Measurements from ENCODE around the gene BRMS1L. TPM values are rescaled to one million over a fixed set of nuclear protein-coding genes. Genes with fewer than 3 reads are reported as not detected.

BRMS1L gene
- total and polyA plus RNA-seq, 10 donors = 1.9 to 8.0 (median 5.8) TPM

- Histone ChIP-seq H3K36me3 (peaks cover 0 to 13% (median 0%) of the 10 kb centered on the region in 6 donors), H3K4me1 (peaks cover 6 to 52% (median 28%) of the 10 kb centered on the region in 6 donors), H3K4me3 (no peak overlapping the region), H3K9me3 (no peaks in the 10 kb centered on the region), H3K27me3 (replicated peaks in 1 of 7) (no peaks in the 10 kb centered on the region), H3K27ac (no peak overlapping the region)
- no peak for DNase-seq
- intact Hi-C loops (cut with DNase I; ENCODE audit: low total_unique reads) = no loop called here
- 92 to 98% (median 95%) methylated on average over 2 of the region's 2 CpGs for WGBS, 5 donors
- TF ChIP-seq POLR2AphosphoS5 (IDR thresholded peaks at IDR 0.05) (no peak), POLR2A (IDR thresholded peaks at IDR 0.05) (no peak), CTCF (IDR thresholded peaks at IDR 0.05 in 8 of 11, conservative IDR thresholded peaks at IDR 0.05 in 3 of 11) (no peak)
These were observed 19.9 kb upstream of the BRMS1L start for GRCh38 chr14:35806006-35806907.

- no peak for DNase-seq
- Histone ChIP-seq H3K4me3 (peak overlapping the region in 4 of 8 donors; percentile 57 to 84 (median 71)), H3K27ac (no peak overlapping the region), H3K9me3 (no peaks in the 10 kb centered on the region), H3K27me3 (replicated peaks in 1 of 7) (no peaks in the 10 kb centered on the region), H3K36me3 (peaks cover 0 to 13% (median 0%) of the 10 kb centered on the region in 6 donors), H3K4me1 (peaks cover 6 to 44% (median 28%) of the 10 kb centered on the region in 6 donors)
- WGBS, 5 donors = 82 to 87% (median 85%) methylated on average over 8 of the region's 8 CpGs
- no peak for TF ChIP-seq POLR2AphosphoS5 (IDR thresholded peaks at IDR 0.05)
- TF ChIP-seq POLR2A (IDR thresholded peaks at IDR 0.05) = no peak
- TF ChIP-seq CTCF (IDR thresholded peaks at IDR 0.05 in 8 of 11, conservative IDR thresholded peaks at IDR 0.05 in 3 of 11) = no peak
- intact Hi-C loops (cut with DNase I; ENCODE audit: low total_unique reads) = no loop called here
These were observed 18.8 kb upstream of the BRMS1L start for GRCh38 chr14:35807131-35807961.

GRCh38 chr14:35808076-35808637 lies 18.0 kb upstream of the BRMS1L start:
- H3K27ac ChIP-seq = peak overlapping the region; percentile 84 to 94 (median 91)
- H3K4me3 ChIP-seq = peak overlapping the region; percentile 57 to 84 (median 64)
- 3 to 6% (median 4%) methylated on average over 11 of the region's 11 CpGs for WGBS, 5 donors
- H3K9me3 ChIP-seq = no peaks in the 10 kb centered on the region
- DNase-seq = no peak
- H3K36me3 ChIP-seq = peaks cover 0 to 13% (median 0%) of the 10 kb centered on the region in 6 donors
- no peaks in the 10 kb centered on the region for H3K27me3 ChIP-seq (replicated peaks in 1 of 7)
- no peak for TF ChIP-seq CTCF (IDR thresholded peaks at IDR 0.05 in 8 of 11, conservative IDR thresholded peaks at IDR 0.05 in 3 of 11)
- no peak for TF ChIP-seq POLR2A (IDR thresholded peaks at IDR 0.05)
- no peak for TF ChIP-seq POLR2AphosphoS5 (IDR thresholded peaks at IDR 0.05)
- H3K4me1 ChIP-seq = peaks cover 6 to 40% (median 27%) of the 10 kb centered on the region in 6 donors
- intact Hi-C loops (cut with DNase I; ENCODE audit: low total_unique reads) = no loop called here
